IMR-90 (cell line): ENCODE results near the gene OR1K1. TPM values are rescaled to one million over a fixed set of nuclear protein-coding genes. Genes with fewer than 3 reads are reported as not detected.
"Not testable (repeated sequence)": the region's sequence is repeated elsewhere in the genome, so short reads cannot be mapped to it uniquely, and the experiment has no call there.

Experiments
- ATAC-seq: fragments of 200-7000 bp; cut with Tn5 transposase; 2 replicates; pipeline ENCODE4 v1.9.1; 2020; ENCODE audit warnings: low read depth, mild to moderate bottlenecking, moderate library complexity
- BruUV-seq: library from RNA; stranded (reverse); fragments of 400-500 nt; replicated peaks from 2 replicates; lab custom pipeline; 2021; lab: Mats Ljungman, UMichigan
- CTCF ChIA-PET: fragments of 300-600 bp; formaldehyde crosslinking; extraction: SDS; loops from one replicate; lab custom pipeline; 2021; ENCODE audit warnings: antibody characterized with exemption; lab: Yijun Ruan, JAX
- POLR2A ChIA-PET: fragments of 300-600 bp; sonication (Branson Sonifier 250); formaldehyde crosslinking; loops from one replicate; lab custom pipeline; 2022; ENCODE audit warnings: antibody characterized with exemption; ENCODE audit not compliant: unreplicated experiment; lab: Charles Lee
- DNase-seq: peaks from one replicate; pipeline ENCODE4 v3.0.0; 2013
- H2AFZ ChIP-seq: replicated peaks from 2 replicates; pipeline ENCODE3; 2013; ENCODE audit warnings: low read length, mild to moderate bottlenecking; ENCODE audit not compliant: poor library complexity
- H2AK5ac ChIP-seq: 2 replicates; pipeline ENCODE4 v1.6.1; 2013; ENCODE audit warnings: low read depth, low read length, inconsistent platforms
- H2AK9ac ChIP-seq: replicated peaks from 2 replicates; pipeline ENCODE3; 2013; ENCODE audit warnings: mild to moderate bottlenecking, low read depth, low read length, moderate library complexity; ENCODE audit not compliant: poor library complexity
- H2BK120ac ChIP-seq: 2 replicates; pipeline ENCODE4 v1.6.1; 2013; ENCODE audit warnings: low read depth, low read length, inconsistent platforms
- H2BK15ac ChIP-seq: 3 replicates; pipeline ENCODE4 v1.6.1; 2013; ENCODE audit warnings: low read depth, low read length, inconsistent platforms
- H2BK20ac ChIP-seq: 2 replicates; pipeline ENCODE4 v1.6.1; 2013; ENCODE audit warnings: low read depth, mild to moderate bottlenecking, inconsistent platforms, low read length, moderate library complexity
- H2BK5ac ChIP-seq: 2 replicates; pipeline ENCODE4 v1.6.1; 2013; ENCODE audit warnings: mild to moderate bottlenecking, low read depth, low read length, inconsistent platforms; ENCODE audit not compliant: poor library complexity, severe bottlenecking
- H3K14ac ChIP-seq: replicated peaks from 2 replicates; pipeline ENCODE4 v1.6.1; 2013; ENCODE audit warnings: low read depth, low read length, inconsistent platforms
- H3K18ac ChIP-seq: 2 replicates; pipeline ENCODE4 v1.6.1; 2013; ENCODE audit warnings: low read depth, low read length, control low read depth
- H3K23ac ChIP-seq: 2 replicates; pipeline ENCODE4 v1.6.1; 2013; ENCODE audit warnings: low read depth, low read length, inconsistent platforms
- H3K27ac ChIP-seq: 2 replicates; pipeline ENCODE4 v1.5.1; 2013; ENCODE audit warnings: mild to moderate bottlenecking, control low read depth, low read length; ENCODE audit not compliant: insufficient read depth
- H3K27me3 ChIP-seq: 2 replicates; pipeline ENCODE4 v1.6.1; 2013; ENCODE audit warnings: low read length; ENCODE audit not compliant: control insufficient read depth, insufficient read depth
- H3K36me3 ChIP-seq: 2 replicates; pipeline ENCODE4 v1.6.1; 2013; ENCODE audit warnings: low read length, mixed read lengths; ENCODE audit not compliant: control insufficient read depth, insufficient read depth
- H3K4ac ChIP-seq: 2 replicates; pipeline ENCODE4 v1.6.1; 2013; ENCODE audit warnings: low read depth, low read length, inconsistent platforms
- H3K4me1 ChIP-seq: 2 replicates; pipeline ENCODE4 v1.6.1; 2013; ENCODE audit warnings: low read length, mixed read lengths; ENCODE audit not compliant: control insufficient read depth, insufficient read depth
- H3K4me2 ChIP-seq: 2 replicates; pipeline ENCODE4 v1.6.1; 2013; ENCODE audit warnings: low read depth, mild to moderate bottlenecking, control low read depth, low read length, moderate library complexity
- H3K4me3 ChIP-seq: 2 replicates; pipeline ENCODE4 v1.5.1; 2013; ENCODE audit warnings: low read depth, mild to moderate bottlenecking, control low read depth, low read length, moderate library complexity; ENCODE audit not compliant: insufficient read depth
- H3K56ac ChIP-seq: 2 replicates; pipeline ENCODE4 v1.6.1; 2013; ENCODE audit warnings: low read length, inconsistent platforms; ENCODE audit not compliant: insufficient read depth; ENCODE audit errors: extremely low read depth
- H3K79me1 ChIP-seq, 2 experiments: 2 replicates each; pipeline ENCODE4 v1.6.1; 2013; ENCODE audit warnings: low read length in 2 of 2, inconsistent platforms in 1 of 2, low read depth in 1 of 2
- H3K9ac ChIP-seq: 2 replicates; pipeline ENCODE4 v1.6.1; 2013; ENCODE audit warnings: low read depth, low read length, control low read depth
- H3K9me1 ChIP-seq: 2 replicates; pipeline ENCODE4 v1.6.1; 2013; ENCODE audit warnings: low read length, inconsistent platforms; ENCODE audit not compliant: insufficient read depth
- H3K9me3 ChIP-seq: 2 replicates; pipeline ENCODE4 v1.6.1; 2013; ENCODE audit warnings: low read length; ENCODE audit not compliant: control insufficient read depth, insufficient read depth
- H4K20me1 ChIP-seq: 2 replicates; pipeline ENCODE4 v1.6.1; 2013; ENCODE audit warnings: low read length, inconsistent platforms; ENCODE audit not compliant: insufficient read depth
- H4K5ac ChIP-seq: 2 replicates; pipeline ENCODE4 v1.6.1; 2013; ENCODE audit warnings: mild to moderate bottlenecking, low read depth, low read length, control low read depth
- H4K8ac ChIP-seq, 2 experiments: 2 replicates each; pipeline ENCODE4 v1.6.1; 2013; ENCODE audit warnings: low read depth in 2 of 2, low read length in 2 of 2, control low read depth in 1 of 2, inconsistent platforms in 1 of 2
- H4K91ac ChIP-seq: 2 replicates; pipeline ENCODE4 v1.6.1; 2013; ENCODE audit warnings: low read depth, low read length, inconsistent platforms; ENCODE audit not compliant: insufficient read depth
- MAZ ChIP-seq: IDR thresholded peaks from 2 replicates; pipeline ENCODE4 v1.6.1; 2012; ENCODE audit warnings: low read depth, mild to moderate bottlenecking, low read length, improper control_type of control experiment, moderate library complexity, borderline replicate concordance
- NFE2L2 ChIP-seq: fragments of 150-350 bp; IDR thresholded peaks from 2 replicates; pipeline ENCODE4 v1.6.1; 2016; ENCODE audit warnings: low read depth, mild to moderate bottlenecking, low read length
- RCOR1 ChIP-seq: IDR thresholded peaks from 2 replicates; pipeline ENCODE4 v1.6.1; 2012; ENCODE audit warnings: mild to moderate bottlenecking, low read length, improper control_type of control experiment; ENCODE audit not compliant: insufficient replicate concordance
- WGBS, 2 experiments: methylation state at CpG; one replicate each; pipeline versions ENCODE4 v1.1.5 to v1.1.7; 2013; ENCODE audit warnings: missing lambda C conversion rate in 2 of 2; ENCODE audit not compliant: insufficient read length in 1 of 2; ENCODE audit errors: extremely low coverage in 2 of 2; 5-methylcytosine and 5-hydroxymethylcytosine counted together
- dilution Hi-C: fragments of 300-500 bp; cut with HindIII; formaldehyde crosslinking; loops from one replicate; pipeline ENCODE4 v1.14.3; 2018; ENCODE audit warnings: low sequenced_read_pairs; ENCODE audit not compliant: unreplicated experiment
- in situ Hi-C: fragments of 300-500 bp; cut with MboI; formaldehyde crosslinking; loops from 3 replicates; pipeline ENCODE4 v1.14.3; 2019; ENCODE audit warnings: low sequenced_read_pairs, inconsistent platforms, mixed read lengths
- intact Hi-C: fragments of 100-400 bp; cut with micrococcal nuclease; formaldehyde crosslinking; loops from 2 replicates; pipeline ENCODE4 v1.10.0; 2022
- polyA plus RNA-seq, 3 experiments: library from polyadenylated mRNA; depleted of rRNA; stranded (reverse); fragments of >200 nt; gene quantifications; 2 replicates each; pipeline ENCODE4 v1.2.3, GENCODE V29; 2012; ENCODE audit warnings: low replicate concordance in 1 of 3
- total RNA-seq: library from RNA; depleted of rRNA; stranded (reverse); fragments of >200 nt; gene quantifications from 2 replicates; pipeline ENCODE4 v1.2.3, GENCODE V29; 2012

The OR1K1 gene
- total and polyA plus RNA-seq, 2 of the 4 experiments (the other 2 are of a cell fraction), result not detected

DNA sequence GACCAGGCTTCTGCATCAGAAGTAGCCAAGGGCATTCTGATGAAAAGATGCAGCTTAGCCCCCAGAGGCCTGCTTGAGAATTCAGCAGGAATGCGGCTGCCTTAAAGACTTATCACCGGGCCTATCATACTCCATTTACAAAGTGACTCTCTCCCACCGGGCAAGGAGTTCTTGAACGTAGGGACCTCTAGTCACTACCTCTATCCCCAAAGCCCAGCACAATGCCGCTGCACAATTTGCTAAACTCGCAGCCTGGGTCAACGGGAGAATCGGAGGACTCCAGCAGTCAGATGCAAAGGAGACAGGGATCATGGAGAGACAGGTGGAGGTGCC is 27.8 kb downstream of the OR1K1 start:
- Histone ChIP-seq H3K27me3 (no peaks in the 10 kb centered on the region), H4K8ac (peak overlapping the region; percentile 64 to 90), H3K4me1 (peaks cover 8% of the 10 kb centered on the region), H4K5ac (peak overlapping the region; percentile 62), H3K36me3 (peaks cover 15% of the 10 kb centered on the region), H3K23ac (peak overlapping the region; percentile 87), H2AK9ac (peak overlapping the region; percentile 65), H3K79me1 (peaks cover 31 to 35% of the 10 kb centered on the region in 2 experiments), H3K14ac (peak overlapping the region; percentile 95), H3K18ac (peak overlapping the region; percentile 29), H3K4ac (peak overlapping the region; percentile 85), H3K4me3 (peak overlapping the region; percentile 69), H3K9me3 (no peaks in the 10 kb centered on the region), H2BK5ac (peak overlapping the region; percentile 73), H3K56ac (peak overlapping the region; percentile 95; the same call in 1 of the 2 replicates), H2AFZ (peak overlapping the region; percentile 96), H4K20me1 (0 out of 2 replicates have a peak, but pooled peaks cover 2% of the 10 kb centered on the region), H4K91ac (peak overlapping the region; percentile 96), H3K9me1 (peaks cover 10% of the 10 kb centered on the region), H3K27ac (peak overlapping the region; percentile 87), H2BK15ac (peak overlapping the region; percentile 49; the same call in 1 of the 3 replicates), H3K9ac (peak overlapping the region; percentile 91), H2BK20ac (peak overlapping the region; percentile 5; the same call in 1 of the 2 replicates), H2AK5ac (peak overlapping the region; percentile 87), H2BK120ac (peak overlapping the region; percentile 67), H3K4me2 (peak overlapping the region; percentile 72)
- ATAC-seq, result peak; percentile 48
- ChIA-PET POLR2A (interaction anchor here (0.6 kb wide), 1 partner anchor 16 kb away, joined by 3 read pairs; no protein-coding TSS in a partner anchor), CTCF (interaction anchor here (0.9 kb wide), 1 partner anchor 9 kb away, joined by 6 read pairs; no protein-coding TSS in a partner anchor)
- WGBS, 2 experiments, result no CpG with 5 or more reads among the region's 8 CpGs
- DNase-seq, result peak; percentile 42
- in situ Hi-C loops, result loop anchor here (25.0 kb wide), 1 partner anchor 510 kb away; no protein-coding TSS in a partner anchor
- TF ChIP-seq MAZ, result no peak
- no peak for TF ChIP-seq RCOR1
- TF ChIP-seq NFE2L2, result no peak
- dilution Hi-C loops, result no loop called here
- intact Hi-C loops, result no loop called here
- BruUV-seq, result no TSS peak

DNA sequence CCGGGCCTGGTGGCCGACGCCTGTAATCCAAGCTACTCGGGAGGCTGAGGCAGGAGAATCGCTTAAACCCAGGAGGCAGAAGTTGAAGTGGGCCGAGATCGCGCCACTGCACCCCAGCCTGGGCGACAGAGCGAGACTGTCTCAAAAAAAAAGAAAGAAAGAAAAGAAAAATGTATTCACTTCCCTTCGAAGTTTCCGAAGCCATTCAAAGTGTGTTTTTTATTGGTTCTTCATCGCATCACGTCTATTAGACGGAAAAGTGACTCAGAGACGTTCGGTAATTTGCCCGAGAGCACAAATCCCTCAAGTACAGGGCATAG is 29.0 kb downstream of the OR1K1 start:
- CTCF ChIA-PET, result interaction anchor here (1.0 kb wide), 1 partner anchor 9 kb away, joined by 3 read pairs; no protein-coding TSS in a partner anchor
- H3K4ac ChIP-seq, result peak overlapping the region; percentile 82
- H3K23ac ChIP-seq, intact Hi-C loops, ATAC-seq, POLR2A ChIA-PET, BruUV-seq, H3K56ac ChIP-seq, DNase-seq, H3K9me1 ChIP-seq, H3K9me3 ChIP-seq, H2BK15ac ChIP-seq, dilution Hi-C loops, H2AK9ac ChIP-seq, H4K20me1 ChIP-seq, H3K36me3 ChIP-seq, H2BK20ac ChIP-seq, H2BK120ac ChIP-seq, H2AK5ac ChIP-seq, H3K27me3 ChIP-seq, H3K4me1 ChIP-seq: not testable (repeated sequence)
- 61% methylated on average over 10 of the region's 18 CpGs; no CpG with 5 or more reads in 1 of the 2 experiments for WGBS, 2 experiments
- peak overlapping the region; percentile 76 to 96; a peak in 3 of 4 replicates for H4K8ac ChIP-seq
- in situ Hi-C loops, result loop anchor here (25.0 kb wide), 1 partner anchor 508 kb away; no protein-coding TSS in a partner anchor
- peak overlapping the region; percentile 79; the same call in 1 of the 2 replicates for H3K14ac ChIP-seq
- peak overlapping the region; percentile 96 for H2AFZ ChIP-seq
- H3K18ac ChIP-seq, result peak overlapping the region; percentile 55; the same call in 1 of the 2 replicates
- H3K4me3 ChIP-seq, result peak overlapping the region; percentile 69
- peak overlapping the region; percentile 80 for H2BK5ac ChIP-seq
- H3K4me2 ChIP-seq, result peak overlapping the region; percentile 36
- H3K79me1 ChIP-seq, result peaks cover 27 to 29% of the 10 kb centered on the region in 2 experiments
- peak overlapping the region; percentile 88; the same call in 1 of the 2 replicates for H3K9ac ChIP-seq
- peak overlapping the region; percentile 79 for H4K5ac ChIP-seq
- peak overlapping the region; percentile 90 for H3K27ac ChIP-seq
- H4K91ac ChIP-seq, result peak overlapping the region; percentile 46; the same call in 1 of the 2 replicates
